GM12878 (cell line): ENCODE results near the gene LCLAT1.

Experiments
- EZH2 ChIP-seq: IDR thresholded peaks from 2 replicates; pipeline ENCODE4 v1.6.1; 2012; ENCODE audit warnings: low read depth, mild to moderate bottlenecking, control low read depth, inconsistent platforms, low read length, borderline replicate concordance; ENCODE audit not compliant: control insufficient read depth
- FOXM1 ChIP-seq: IDR thresholded peaks from 2 replicates; pipeline ENCODE4 v1.6.1; 2012; ENCODE audit warnings: low read depth, mild to moderate bottlenecking, inconsistent platforms, low read length, moderate library complexity
- POLR2A ChIP-seq: IDR thresholded peaks from 2 replicates; pipeline ENCODE4 v1.6.1; 2011; ENCODE audit warnings: low read depth, mild to moderate bottlenecking, low read length
- TF ChIP-seq, protein P1 (sequence below), 3 experiments: IDR thresholded peaks in 2 of 3; conservative IDR thresholded peaks in 1 of 3; 2 replicates each; pipeline ENCODE4 v1.5.1; 2011; ENCODE audit warnings: low read depth in 3 of 3, low read length in 3 of 3, mild to moderate bottlenecking in 3 of 3, control low read depth in 2 of 3, moderate library complexity in 2 of 3, inconsistent platforms in 1 of 3, mixed read lengths in 1 of 3; ENCODE audit not compliant: control insufficient read depth in 2 of 3, insufficient read depth in 1 of 3; ENCODE audit errors: extremely low read depth in 1 of 3

DNA sequence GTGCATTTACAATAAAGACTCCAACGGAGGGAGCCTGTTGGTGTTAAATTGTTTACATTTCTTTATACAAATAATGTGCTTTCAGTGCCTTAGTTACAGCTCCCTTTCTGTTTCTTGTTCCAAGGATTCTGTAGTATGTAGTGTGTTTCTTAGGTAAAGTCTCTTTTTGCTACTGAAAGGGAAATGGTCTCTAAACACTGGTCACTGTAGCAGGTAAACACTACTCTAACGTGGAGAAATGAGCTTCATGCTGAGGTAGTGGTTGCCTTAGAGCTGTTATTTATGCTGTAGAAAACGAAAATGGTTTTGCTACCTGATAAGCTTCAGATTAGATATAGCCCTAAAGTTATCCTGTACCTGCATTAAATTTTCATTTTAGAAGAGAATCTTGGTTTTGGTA, 196.6 kb downstream of the LCLAT1 start:
- TF ChIP-seq FOXM1 (no peak), EZH2 (no peak), POLR2A (no peak)
- TF ChIP-seq, protein P1, sequence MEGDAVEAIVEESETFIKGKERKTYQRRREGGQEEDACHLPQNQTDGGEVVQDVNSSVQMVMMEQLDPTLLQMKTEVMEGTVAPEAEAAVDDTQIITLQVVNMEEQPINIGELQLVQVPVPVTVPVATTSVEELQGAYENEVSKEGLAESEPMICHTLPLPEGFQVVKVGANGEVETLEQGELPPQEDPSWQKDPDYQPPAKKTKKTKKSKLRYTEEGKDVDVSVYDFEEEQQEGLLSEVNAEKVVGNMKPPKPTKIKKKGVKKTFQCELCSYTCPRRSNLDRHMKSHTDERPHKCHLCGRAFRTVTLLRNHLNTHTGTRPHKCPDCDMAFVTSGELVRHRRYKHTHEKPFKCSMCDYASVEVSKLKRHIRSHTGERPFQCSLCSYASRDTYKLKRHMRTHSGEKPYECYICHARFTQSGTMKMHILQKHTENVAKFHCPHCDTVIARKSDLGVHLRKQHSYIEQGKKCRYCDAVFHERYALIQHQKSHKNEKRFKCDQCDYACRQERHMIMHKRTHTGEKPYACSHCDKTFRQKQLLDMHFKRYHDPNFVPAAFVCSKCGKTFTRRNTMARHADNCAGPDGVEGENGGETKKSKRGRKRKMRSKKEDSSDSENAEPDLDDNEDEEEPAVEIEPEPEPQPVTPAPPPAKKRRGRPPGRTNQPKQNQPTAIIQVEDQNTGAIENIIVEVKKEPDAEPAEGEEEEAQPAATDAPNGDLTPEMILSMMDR (IDR thresholded peaks at IDR 0.05 in 2 of 3, conservative IDR thresholded peaks at IDR 0.05 in 1 of 3; ENCODE audit: control insufficient read depth in 2 of 3, extremely low read depth in 1 of 3, insufficient read depth in 1 of 3, low read depth in 3 of 3, low read length in 3 of 3), result no peak
